ENCODE results near the gene TRPV5.

- TF ChIP-seq CTCF (IDR thresholded peaks at IDR 0.05) (no peak), EP300 (IDR thresholded peaks at IDR 0.05; ENCODE audit: low read depth) (no peak), POLR2A (IDR thresholded peaks at IDR 0.05) (no peak), POLR2AphosphoS5 (IDR thresholded peaks at IDR 0.05) (no peak)
Measured at GRCh38 chr7:142910481-142910880, 23.1 kb downstream of the TRPV5 start.

All from transverse colon (tissue), 4 donors.